H9 (cell line): ENCODE results near the gene TFEB. TPM values are rescaled to one million over a fixed set of nuclear protein-coding genes. Genes with fewer than 3 reads are reported as not detected.

Experiments
- DNase-seq: peaks from one replicate; pipeline ENCODE4 v3.0.0-alpha.2; 2017
- H2AFZ ChIP-seq: one replicate; pipeline ENCODE4 v1.6.1; 2013; ENCODE audit warnings: mild to moderate bottlenecking, low read length, control low read depth, moderate library complexity
- H2AK5ac ChIP-seq: 2 replicates; pipeline ENCODE4 v1.6.1; 2013; ENCODE audit warnings: low read length, control low read depth, mixed read lengths; ENCODE audit not compliant: insufficient read length
- H2BK120ac ChIP-seq: one replicate; pipeline ENCODE4 v1.6.1; 2013; ENCODE audit warnings: low read depth, mild to moderate bottlenecking, low read length, control low read depth, inconsistent platforms; ENCODE audit not compliant: poor library complexity, severe bottlenecking
- H2BK12ac ChIP-seq: 2 replicates; pipeline ENCODE4 v1.6.1; 2013; ENCODE audit warnings: low read length, control low read depth, mixed read lengths, low read depth; ENCODE audit not compliant: insufficient read length
- H2BK15ac ChIP-seq: 2 replicates; pipeline ENCODE4 v1.6.1; 2013; ENCODE audit warnings: low read depth, low read length, control low read depth
- H2BK20ac ChIP-seq: one replicate; pipeline ENCODE4 v1.6.1; 2013; ENCODE audit warnings: low read depth, mild to moderate bottlenecking, low read length, control low read depth, inconsistent platforms; ENCODE audit not compliant: poor library complexity, severe bottlenecking
- H2BK5ac ChIP-seq: 2 replicates; pipeline ENCODE4 v1.6.1; 2013; ENCODE audit warnings: low read length, control low read depth, mixed read lengths; ENCODE audit not compliant: insufficient read length
- H3K14ac ChIP-seq: 2 replicates; pipeline ENCODE4 v1.6.1; 2013; ENCODE audit warnings: low read length, control low read depth; ENCODE audit not compliant: insufficient read depth
- H3K18ac ChIP-seq: 2 replicates; pipeline ENCODE4 v1.6.1; 2013; ENCODE audit warnings: low read depth, mild to moderate bottlenecking, mixed read lengths, low read length, control low read depth; ENCODE audit not compliant: insufficient read length
- H3K23ac ChIP-seq: 2 replicates; pipeline ENCODE4 v1.6.1; 2013; ENCODE audit warnings: low read length, control low read depth, mixed read lengths, low read depth; ENCODE audit not compliant: insufficient read length
- H3K23me2 ChIP-seq: 2 replicates; pipeline ENCODE4 v1.6.1; 2013; ENCODE audit warnings: low read depth, mild to moderate bottlenecking, mixed read lengths, low read length, control low read depth; ENCODE audit not compliant: insufficient read length, poor library complexity, severe bottlenecking
- H3K27ac ChIP-seq: 2 replicates; pipeline ENCODE4 v1.5.1; 2013; ENCODE audit warnings: low read length, control low read depth, mixed read lengths, low read depth; ENCODE audit not compliant: insufficient read length
- H3K27me3 ChIP-seq: 2 replicates; pipeline ENCODE4 v1.6.1; 2013; ENCODE audit warnings: low read length, control low read depth, inconsistent platforms; ENCODE audit not compliant: insufficient read depth
- H3K4ac ChIP-seq: 2 replicates; pipeline ENCODE4 v1.6.1; 2013; ENCODE audit warnings: low read depth, mild to moderate bottlenecking, control low read depth, inconsistent platforms, low read length, moderate library complexity
- H3K4me1 ChIP-seq: 2 replicates; pipeline ENCODE4 v1.6.1; 2013; ENCODE audit warnings: low read length, control low read depth, inconsistent platforms; ENCODE audit not compliant: insufficient read depth
- H3K4me2 ChIP-seq: 2 replicates; pipeline ENCODE4 v1.6.1; 2013; ENCODE audit warnings: low read length, control low read depth, mixed read lengths; ENCODE audit not compliant: insufficient read length, insufficient read depth
- H3K56ac ChIP-seq: 2 replicates; pipeline ENCODE4 v1.6.1; 2013; ENCODE audit warnings: low read depth, mild to moderate bottlenecking, mixed read lengths, low read length, control low read depth; ENCODE audit not compliant: insufficient read length
- H3K79me1 ChIP-seq: 2 replicates; pipeline ENCODE4 v1.6.1; 2013; ENCODE audit warnings: low read depth, mild to moderate bottlenecking, moderate library complexity, low read length, control low read depth, inconsistent platforms; ENCODE audit not compliant: insufficient read depth, poor library complexity, severe bottlenecking
- H3K79me2 ChIP-seq: 2 replicates; pipeline ENCODE4 v1.6.1; 2013; ENCODE audit warnings: low read length, control low read depth, inconsistent platforms; ENCODE audit not compliant: insufficient read depth
- H3K9ac ChIP-seq: 2 replicates; pipeline ENCODE4 v1.6.1; 2013; ENCODE audit warnings: low read length, control low read depth, mixed read lengths; ENCODE audit not compliant: insufficient read length; ENCODE audit errors: extremely low read depth
- H3K9me3 ChIP-seq: one replicate; pipeline ENCODE4 v1.6.1; 2013; ENCODE audit warnings: low read depth, low read length, inconsistent platforms; ENCODE audit not compliant: control insufficient read depth
- H3T11ph ChIP-seq: one replicate; pipeline ENCODE4 v1.6.1; 2013; ENCODE audit warnings: mild to moderate bottlenecking, low read length, control low read depth, inconsistent platforms
- H4K20me1 ChIP-seq: one replicate; pipeline ENCODE4 v1.6.1; 2013; ENCODE audit not compliant: control insufficient read depth, insufficient read length, insufficient read depth
- H4K5ac ChIP-seq: 2 replicates; pipeline ENCODE4 v1.6.1; 2013; ENCODE audit warnings: low read depth, mild to moderate bottlenecking, mixed read lengths, low read length, control low read depth; ENCODE audit not compliant: insufficient read length
- H4K8ac ChIP-seq: replicated peaks from 2 replicates; pipeline ENCODE4 v1.6.1; 2013; ENCODE audit warnings: low read length, control low read depth, mixed read lengths, low read depth; ENCODE audit not compliant: insufficient read length
- H4K91ac ChIP-seq: 2 replicates; pipeline ENCODE4 v1.6.1; 2013; ENCODE audit warnings: low read depth, mild to moderate bottlenecking, moderate library complexity, mixed read lengths, low read length, control low read depth; ENCODE audit not compliant: insufficient read length
- H3K27ac Mint-ChIP-seq, 3 experiments: 2 replicates in 2 of 3; 3 replicates in 1 of 3; pipeline ENCODE4 v1.8.0; 2020 to 2021; ENCODE audit warnings: mixed read lengths in 3 of 3, mild to moderate bottlenecking in 1 of 3, moderate library complexity in 1 of 3
- H3K27me3 Mint-ChIP-seq: 2 replicates; pipeline ENCODE4 v1.8.0; 2021; ENCODE audit warnings: low read depth, mild to moderate bottlenecking, moderate library complexity, mixed read lengths
- H3K36me3 Mint-ChIP-seq, 3 experiments: 2 replicates in 2 of 3; 3 replicates in 1 of 3; pipeline ENCODE4 v1.8.0; 2020 to 2021; ENCODE audit warnings: low read depth in 3 of 3, mixed read lengths in 3 of 3; ENCODE audit not compliant: insufficient read depth in 1 of 3
- H3K4me1 Mint-ChIP-seq, 2 experiments: 2 replicates each; pipeline ENCODE4 v1.8.0; 2020; ENCODE audit warnings: mixed read lengths in 2 of 2
- H3K4me3 Mint-ChIP-seq, 2 experiments: 2 replicates in 1 of 2; 3 replicates in 1 of 2; pipeline ENCODE4 v1.8.0; 2020 to 2021; ENCODE audit warnings: mild to moderate bottlenecking in 2 of 2, mixed read lengths in 2 of 2, moderate library complexity in 1 of 2
- H3K9me3 Mint-ChIP-seq, 2 experiments: 2 replicates in 1 of 2; 3 replicates in 1 of 2; pipeline ENCODE4 v1.8.0; 2020; ENCODE audit warnings: mild to moderate bottlenecking in 2 of 2, mixed read lengths in 2 of 2, moderate library complexity in 1 of 2
- WGBS: extraction: QIAGEN DNeasy Blood & Tissue Kit; methylation state at CpG from one replicate; pipeline ENCODE4 v1.1.7; 2013; ENCODE audit warnings: missing lambda C conversion rate, low lambda C conversion rate, mixed read lengths; ENCODE audit not compliant: insufficient read length; ENCODE audit errors: extremely low coverage; 5-methylcytosine and 5-hydroxymethylcytosine counted together
- total RNA-seq: library from RNA; stranded (reverse); gene quantifications from 2 replicates; pipeline ENCODE4 v1.2.1, GENCODE V29; 2021
- TF ChIP-seq, protein P1 (sequence below): fragments of 200-600 bp; sonication (generic); conservative IDR thresholded peaks from 3 replicates; pipeline ENCODE4 v1.8.0; 2021; ENCODE audit warnings: antibody characterized with exemption, mild to moderate bottlenecking

Gene TFEB
- total RNA-seq, 1 experiment from 2014 or later: 1.2 TPM

GRCh38 chr6:41716516-41717391 lies 18.7 kb downstream of the TFEB start:
- H2BK5ac ChIP-seq: no peak overlapping the region
- no peak overlapping the region for H3K27ac ChIP-seq
- no peak overlapping the region for H4K5ac ChIP-seq
- H3K23ac ChIP-seq: no peak overlapping the region
- no peaks in the 10 kb centered on the region for H3K36me3 Mint-ChIP-seq
- H3T11ph ChIP-seq: no peak overlapping the region
- TF ChIP-seq, protein P1, sequence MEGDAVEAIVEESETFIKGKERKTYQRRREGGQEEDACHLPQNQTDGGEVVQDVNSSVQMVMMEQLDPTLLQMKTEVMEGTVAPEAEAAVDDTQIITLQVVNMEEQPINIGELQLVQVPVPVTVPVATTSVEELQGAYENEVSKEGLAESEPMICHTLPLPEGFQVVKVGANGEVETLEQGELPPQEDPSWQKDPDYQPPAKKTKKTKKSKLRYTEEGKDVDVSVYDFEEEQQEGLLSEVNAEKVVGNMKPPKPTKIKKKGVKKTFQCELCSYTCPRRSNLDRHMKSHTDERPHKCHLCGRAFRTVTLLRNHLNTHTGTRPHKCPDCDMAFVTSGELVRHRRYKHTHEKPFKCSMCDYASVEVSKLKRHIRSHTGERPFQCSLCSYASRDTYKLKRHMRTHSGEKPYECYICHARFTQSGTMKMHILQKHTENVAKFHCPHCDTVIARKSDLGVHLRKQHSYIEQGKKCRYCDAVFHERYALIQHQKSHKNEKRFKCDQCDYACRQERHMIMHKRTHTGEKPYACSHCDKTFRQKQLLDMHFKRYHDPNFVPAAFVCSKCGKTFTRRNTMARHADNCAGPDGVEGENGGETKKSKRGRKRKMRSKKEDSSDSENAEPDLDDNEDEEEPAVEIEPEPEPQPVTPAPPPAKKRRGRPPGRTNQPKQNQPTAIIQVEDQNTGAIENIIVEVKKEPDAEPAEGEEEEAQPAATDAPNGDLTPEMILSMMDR: no peak
- no peak overlapping the region for H2AK5ac ChIP-seq
- no peak overlapping the region for H2BK15ac ChIP-seq
- no peaks in the 10 kb centered on the region for H3K9me3 Mint-ChIP-seq
- H3K9me3 ChIP-seq: no peaks in the 10 kb centered on the region
- no peak overlapping the region for H2BK20ac ChIP-seq
- H3K56ac ChIP-seq: no peak overlapping the region
- H3K27me3 ChIP-seq: no peaks in the 10 kb centered on the region
- no peak for DNase-seq
- H3K4me3 Mint-ChIP-seq: no peak overlapping the region
- H4K8ac ChIP-seq: no peak overlapping the region
- H3K18ac ChIP-seq: no peak overlapping the region
- WGBS: no CpG with 5 or more reads among the region's 11 CpGs
- no peaks in the 10 kb centered on the region; the same call in 1 of the 2 replicates for H3K79me2 ChIP-seq
- H3K4me1 Mint-ChIP-seq: peaks cover 0 to 10% of the 10 kb centered on the region in 2 experiments; a peak in 3 of 4 replicates
- H3K14ac ChIP-seq: no peak overlapping the region
- no peak overlapping the region for H3K27ac Mint-ChIP-seq
- H3K9ac ChIP-seq: no peak overlapping the region
- H2BK120ac ChIP-seq: no peak overlapping the region
- no peaks in the 10 kb centered on the region for H3K23me2 ChIP-seq
- no peak overlapping the region for H2BK12ac ChIP-seq
- H3K79me1 ChIP-seq: no peaks in the 10 kb centered on the region
- no peak overlapping the region for H3K4me2 ChIP-seq
- peaks cover 2% of the 10 kb centered on the region for H4K20me1 ChIP-seq
- no peak overlapping the region for H4K91ac ChIP-seq
- H3K27me3 Mint-ChIP-seq: no peaks in the 10 kb centered on the region
- no peaks in the 10 kb centered on the region for H3K4me1 ChIP-seq
- no peak overlapping the region for H3K4ac ChIP-seq
- H2AFZ ChIP-seq: no peak overlapping the region
